ENCODE results near the gene IFNLR1.

IFNLR1 gene

GRCh38 chr1:24119859-24120756 is 67.0 kb downstream of the IFNLR1 start:
- DNase-seq = no peak

GRCh38 chr1:24119489-24119858 is 67.6 kb downstream of the IFNLR1 start:
- DNase-seq = no peak

GRCh38 chr1:24118410-24119242 is 68.5 kb downstream of the IFNLR1 start:
- no peak for DNase-seq

- no peak for DNase-seq
These were observed 69.2 kb downstream of the IFNLR1 start for GRCh38 chr1:24117722-24118409.

- DNase-seq = no peak
These were observed 70.0 kb downstream of the IFNLR1 start for GRCh38 chr1:24117132-24117531.

GRCh38 chr1:24114753-24115152 is 72.3 kb downstream of the IFNLR1 start:
- DNase-seq = no peak

GRCh38 chr1:24113641-24114033 is 73.5 kb downstream of the IFNLR1 start:
- no peak for DNase-seq

GRCh38 chr1:24111996-24112779 is 74.9 kb downstream of the IFNLR1 start, which contains the start of gene MYOM3:
Gene MYOM3 (minus strand): TSS chr1:24112135. CDS start chr1:24108636, 3,499 bp downstream.
- DNase-seq = peak; percentile 32

- DNase-seq = no peak
These were observed 75.7 kb downstream of the IFNLR1 start for GRCh38 chr1:24111262-24111995.

- no peak for DNase-seq
These were observed 76.3 kb downstream of the IFNLR1 start for GRCh38 chr1:24110642-24111261.

- no peak for DNase-seq
These were observed 77.2 kb downstream of the IFNLR1 start for GRCh38 chr1:24109686-24110475.

GRCh38 chr1:24109166-24109483 is 78.0 kb downstream of the IFNLR1 start:
- no peak for DNase-seq

GRCh38 chr1:24108334-24109165 is 78.5 kb downstream of the IFNLR1 start:
- DNase-seq = no peak

GRCh38 chr1:24107462-24108138 is 79.5 kb downstream of the IFNLR1 start:
- no peak for DNase-seq

GRCh38 chr1:24105368-24106160 is 81.5 kb downstream of the IFNLR1 start:
- no peak for DNase-seq

GRCh38 chr1:24104854-24105253 is 82.2 kb downstream of the IFNLR1 start:
- no peak for DNase-seq

Measured in activated CD4-positive, alpha-beta T cell treated with anti-CD3 and anti-CD28 coated beads for 1 hour (primary cell).